Umbilical cord (tissue), 2 donors: ENCODE measurements around the gene TMEM86B. TPM values are rescaled to one million over a fixed set of nuclear protein-coding genes. Genes with fewer than 3 reads are reported as not detected.
"Not testable (repeated sequence)": the region's sequence is repeated elsewhere in the genome, so short reads cannot be mapped to it uniquely, and the experiment has no call there.

Experiments
- DNase-seq: peaks from one replicate; pipeline ENCODE4 v3.0.0-alpha.2; 2015; ENCODE audit warnings: low spot score
- total RNA-seq: library from RNA; depleted of rRNA; stranded (reverse); fragments of >200 nt; gene quantifications from one replicate; pipeline ENCODE4 v1.2.3, GENCODE V29; 2014; ENCODE audit warnings: low replicate concordance; ENCODE audit not compliant: insufficient read depth

TMEM86B gene
- total RNA-seq, 1 donor from 2014 or later = 4.1 TPM

- DNase-seq = no peak
Measured at GRCh38 chr19:55223291-55224037, 5.1 kb downstream of the TMEM86B start.

DNA sequence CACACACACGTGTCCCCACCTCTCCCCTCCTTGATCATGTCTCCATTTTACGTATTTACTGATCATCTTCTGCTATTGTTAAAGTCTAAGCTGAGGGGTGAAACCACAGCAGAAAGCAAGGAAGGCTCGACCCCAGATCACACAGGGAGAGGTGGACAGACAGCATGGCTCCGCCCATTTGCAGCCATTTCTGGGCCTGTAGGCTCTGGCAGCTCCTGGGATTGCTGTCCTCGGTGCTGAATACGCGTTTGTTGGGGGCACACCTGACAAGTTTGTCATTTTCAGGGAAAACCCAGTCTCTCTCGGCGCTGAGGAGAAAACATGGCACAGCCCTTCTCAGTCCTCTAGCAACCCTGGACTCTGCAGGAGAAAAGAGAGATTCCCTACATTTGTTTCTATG is 8.0 kb downstream of the TMEM86B start:
- no peak for DNase-seq

GRCh38 chr19:55216461-55217198 is 11.9 kb downstream of the TMEM86B start:
- DNase-seq = peak; percentile 95

DNA sequence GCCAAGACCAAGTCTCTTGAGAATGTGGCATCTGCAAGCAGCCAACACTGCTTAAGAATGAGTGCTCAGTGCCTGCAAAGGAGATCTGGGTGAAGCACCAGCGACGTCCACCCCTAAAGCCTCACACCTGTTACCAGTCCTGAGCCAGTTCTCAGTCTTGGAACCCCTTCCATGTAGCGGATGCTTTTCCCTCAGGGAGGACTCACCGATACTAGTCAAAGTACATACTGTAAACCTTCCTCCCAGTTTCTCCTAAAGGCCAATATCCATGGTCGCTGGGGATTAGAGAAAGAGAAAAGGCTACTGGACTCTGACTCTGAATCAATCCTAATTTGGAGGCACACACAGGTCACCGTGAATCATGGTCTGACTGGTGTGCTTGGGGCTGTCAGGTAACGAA is 15.0 kb downstream of the TMEM86B start:
- DNase-seq = no peak

DNA sequence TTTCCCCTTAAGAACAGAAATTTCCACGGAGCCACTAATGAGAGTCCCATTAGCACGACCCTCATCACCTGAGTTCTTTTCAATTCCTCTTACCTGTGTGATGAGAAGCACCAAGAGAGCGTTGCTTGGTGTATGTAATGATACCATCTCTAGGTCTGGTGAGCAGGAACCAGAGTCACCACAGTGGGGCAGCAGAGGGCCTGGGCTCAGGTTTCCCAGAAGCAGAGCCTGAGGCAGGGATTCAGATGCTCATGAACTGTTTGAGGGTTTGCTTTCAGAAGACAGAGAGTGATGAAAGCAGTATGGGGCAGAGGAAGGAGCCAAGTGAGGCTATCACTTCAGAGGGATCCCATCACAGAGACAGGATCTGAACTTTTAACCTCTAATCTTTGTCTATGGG is 16.1 kb downstream of the TMEM86B start:
- DNase-seq = no peak

DNA sequence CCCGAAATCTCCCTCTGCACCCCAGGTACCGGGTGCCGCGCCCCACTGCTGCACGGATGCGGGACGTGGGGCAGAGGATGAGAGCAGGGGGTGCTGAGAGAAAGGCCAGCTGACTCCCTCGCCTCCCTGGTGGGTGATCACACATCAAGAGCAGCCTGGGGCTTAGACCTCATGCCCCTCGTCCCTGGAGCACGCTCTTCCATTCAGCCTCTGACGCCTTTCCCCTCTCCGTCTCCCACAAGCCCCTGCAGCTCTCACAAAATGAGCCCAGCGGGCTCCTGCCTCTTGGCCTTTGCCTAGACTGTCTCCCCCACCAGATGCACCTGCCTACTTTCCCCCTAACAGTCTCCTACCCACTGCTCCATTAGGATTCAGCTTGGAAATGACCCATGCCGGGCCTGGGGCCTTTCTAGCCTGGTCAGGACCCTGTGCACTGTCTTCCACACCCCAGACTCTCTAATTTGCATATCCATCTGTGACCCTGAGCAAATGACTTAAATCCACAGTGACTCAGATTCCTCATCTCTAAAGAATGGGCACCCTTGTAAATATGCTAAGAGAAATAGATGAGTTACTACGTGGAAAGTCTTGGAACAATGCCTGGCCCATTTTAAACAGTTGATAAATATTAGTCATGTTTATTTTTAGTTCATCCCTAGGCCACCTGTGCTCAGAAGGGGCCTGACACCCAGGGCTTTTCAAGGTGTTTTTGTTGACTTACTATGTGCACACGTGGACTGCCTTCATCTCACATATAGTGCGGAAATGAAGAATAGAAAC is 18.7 kb downstream of the TMEM86B start:
- DNase-seq = no peak

DNA sequence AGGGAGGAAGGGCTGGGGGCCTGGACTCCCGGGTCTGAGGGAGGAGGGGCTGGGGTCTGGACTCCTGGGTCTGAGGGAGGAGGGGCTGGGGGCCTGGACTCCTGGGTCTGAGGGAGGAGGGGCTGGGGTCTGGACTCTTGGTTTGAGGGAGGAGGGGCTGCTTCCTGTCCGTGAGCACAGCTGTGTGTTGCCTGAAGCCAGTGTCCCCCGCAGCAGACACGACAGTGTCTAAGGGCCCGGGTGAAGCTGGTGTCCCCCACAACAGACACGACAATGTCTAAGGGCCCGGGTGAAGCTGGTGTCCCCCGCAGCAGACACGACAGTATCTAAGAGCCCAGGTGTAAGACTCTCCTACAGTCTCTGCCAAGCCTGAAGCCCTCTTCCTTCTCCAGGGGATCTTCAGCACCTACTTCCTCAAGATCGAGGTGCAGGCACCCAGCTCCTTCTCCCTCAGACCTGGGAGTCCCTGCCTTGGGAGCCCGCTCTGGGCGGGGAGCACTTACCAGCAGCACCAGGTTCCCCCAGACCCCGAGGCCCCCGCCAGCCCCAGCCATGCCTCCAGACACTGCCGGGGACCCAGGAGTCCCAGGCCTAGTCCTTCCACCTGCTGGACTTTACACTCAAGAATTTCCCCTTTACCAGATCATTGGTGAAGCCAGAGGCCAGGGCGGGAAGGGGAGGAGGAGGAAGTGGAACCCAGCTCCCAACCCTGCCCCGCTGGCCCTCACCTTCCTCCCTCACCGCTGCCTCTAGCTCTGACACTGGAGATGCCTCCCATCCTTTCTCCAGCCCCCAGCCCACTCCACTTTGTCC is 19.5 kb downstream of the TMEM86B start, which contains the start of gene PTPRH:
PTPRH (minus strand) TSS at position 622 of the 813 bp plus-strand sequence; CDS start at position 554, 68 bp downstream.
- no peak for DNase-seq

GRCh38 chr19:55206664-55207500 is 21.7 kb downstream of the TMEM86B start:
- peak; percentile 94 for DNase-seq

- DNase-seq = not testable (repeated sequence)
Measured at GRCh38 chr19:55202199-55202598, 26.4 kb downstream of the TMEM86B start.

DNA sequence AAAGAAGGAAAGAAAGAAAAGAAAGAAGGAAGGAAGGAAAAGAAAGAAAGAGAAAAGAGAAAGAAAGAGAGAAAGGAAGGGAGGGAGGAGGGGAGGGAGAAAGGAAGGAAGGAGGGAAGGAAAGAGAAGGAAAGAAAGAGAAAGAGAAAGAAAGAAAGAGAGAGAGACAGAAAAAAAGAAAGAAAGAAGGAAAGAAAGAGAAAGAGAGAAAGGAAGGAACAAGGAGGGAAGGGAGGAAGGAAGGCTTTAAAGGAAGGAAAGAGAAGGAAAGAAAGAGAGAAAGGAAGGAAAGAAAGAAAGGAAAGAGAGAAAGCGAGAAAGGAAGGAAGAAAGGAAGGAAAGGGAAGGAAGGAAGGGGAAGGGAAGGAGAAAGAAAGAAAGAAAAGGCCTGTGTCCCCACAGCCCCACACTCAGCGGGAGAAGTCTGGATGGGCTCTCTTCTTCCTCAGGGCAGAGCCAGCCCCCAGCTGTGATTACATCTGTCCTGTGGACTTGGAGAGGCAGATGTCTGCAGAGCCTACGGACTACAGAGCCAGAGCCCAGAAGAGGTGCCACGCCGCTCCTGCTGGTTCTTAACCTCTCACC is 28.9 kb downstream of the TMEM86B start:
- no peak for DNase-seq

DNA sequence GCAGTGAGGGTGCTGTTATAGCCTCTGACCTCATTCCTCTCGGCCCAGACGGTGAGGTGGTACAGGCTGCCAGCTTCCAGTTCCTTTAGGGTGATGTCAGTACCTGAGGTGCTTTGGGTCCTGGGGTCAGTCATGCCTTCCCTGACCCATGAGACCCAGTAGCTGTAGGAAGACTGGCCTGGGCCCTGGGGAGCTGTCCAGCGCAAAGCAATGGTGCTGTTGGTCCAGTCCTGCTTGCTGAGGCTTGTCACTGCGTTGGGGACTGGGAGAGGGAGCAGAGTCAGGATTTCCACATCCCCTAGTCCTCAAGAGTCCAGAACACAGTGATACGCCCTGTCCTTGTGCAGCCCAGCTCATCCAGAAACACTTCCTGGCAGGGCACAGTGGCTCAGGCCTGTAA is 29.9 kb downstream of the TMEM86B start:
- DNase-seq = no peak

GRCh38 chr19:55197528-55197927 is 31.0 kb downstream of the TMEM86B start:
- DNase-seq = no peak

DNA sequence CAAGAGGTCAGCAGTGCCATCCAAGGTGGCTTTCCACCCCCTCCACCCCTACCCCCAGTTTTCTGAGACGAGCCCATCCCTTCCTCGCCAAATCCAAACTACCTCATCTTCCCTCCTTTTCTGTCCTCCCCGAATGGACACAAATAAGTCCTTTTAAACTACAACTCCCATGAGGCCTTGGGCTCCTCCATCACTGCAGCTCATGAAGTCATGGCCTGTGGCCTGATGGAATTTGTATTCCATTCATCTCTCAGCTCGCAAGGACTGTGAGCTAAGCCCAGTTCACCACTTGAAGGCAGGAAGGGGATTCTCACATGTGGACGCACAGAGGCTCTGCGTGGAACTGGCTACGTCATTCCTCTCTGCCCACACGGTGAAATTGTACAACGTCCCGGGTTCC is 31.8 kb downstream of the TMEM86B start:
- no peak for DNase-seq

- DNase-seq = no peak
Measured at GRCh38 chr19:55193481-55193880, 35.1 kb downstream of the TMEM86B start.

DNA sequence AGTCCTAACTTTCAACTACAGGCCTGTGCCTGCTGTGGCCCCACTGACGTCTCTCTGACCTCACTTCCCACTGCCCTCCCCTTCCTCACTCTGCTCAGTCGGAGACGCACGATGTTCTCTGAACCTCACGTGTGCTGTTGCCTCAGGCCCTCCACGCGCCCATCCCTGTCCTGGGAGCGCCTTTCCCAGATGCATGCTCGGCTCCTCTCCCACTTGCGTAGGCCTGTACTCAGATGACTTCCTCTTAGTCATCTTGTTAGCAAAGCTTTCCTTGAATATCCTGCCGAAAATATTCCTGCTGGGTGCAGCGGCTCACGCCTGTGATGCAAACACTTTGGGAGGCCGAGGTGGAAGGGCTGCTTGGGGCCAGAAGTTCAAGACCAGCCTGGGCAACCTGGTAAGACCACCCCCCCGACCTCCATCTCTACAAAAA is 39.1 kb downstream of the TMEM86B start:
- DNase-seq = no peak

- no peak for DNase-seq
Measured at GRCh38 chr19:55188625-55189024, 39.9 kb downstream of the TMEM86B start.

GRCh38 chr19:55186080-55186479 is 42.5 kb downstream of the TMEM86B start:
- DNase-seq = no peak

- no peak for DNase-seq
Measured at GRCh38 chr19:55181740-55182139, 46.8 kb downstream of the TMEM86B start.

- DNase-seq = no peak
Measured at GRCh38 chr19:55179606-55180484, 48.7 kb downstream of the TMEM86B start, which contains the start of gene SYT5. TSS of gene SYT5 (minus strand) at chr19:55180289. CDS start at chr19:55179041, 1,248 bp downstream.
